ENCODE measurements around the gene VSIG2. TPM values are rescaled to one million over a fixed set of nuclear protein-coding genes. Genes with fewer than 3 reads are reported as not detected.

VSIG2 gene
- total RNA-seq, 1 donor: not detected

DNA sequence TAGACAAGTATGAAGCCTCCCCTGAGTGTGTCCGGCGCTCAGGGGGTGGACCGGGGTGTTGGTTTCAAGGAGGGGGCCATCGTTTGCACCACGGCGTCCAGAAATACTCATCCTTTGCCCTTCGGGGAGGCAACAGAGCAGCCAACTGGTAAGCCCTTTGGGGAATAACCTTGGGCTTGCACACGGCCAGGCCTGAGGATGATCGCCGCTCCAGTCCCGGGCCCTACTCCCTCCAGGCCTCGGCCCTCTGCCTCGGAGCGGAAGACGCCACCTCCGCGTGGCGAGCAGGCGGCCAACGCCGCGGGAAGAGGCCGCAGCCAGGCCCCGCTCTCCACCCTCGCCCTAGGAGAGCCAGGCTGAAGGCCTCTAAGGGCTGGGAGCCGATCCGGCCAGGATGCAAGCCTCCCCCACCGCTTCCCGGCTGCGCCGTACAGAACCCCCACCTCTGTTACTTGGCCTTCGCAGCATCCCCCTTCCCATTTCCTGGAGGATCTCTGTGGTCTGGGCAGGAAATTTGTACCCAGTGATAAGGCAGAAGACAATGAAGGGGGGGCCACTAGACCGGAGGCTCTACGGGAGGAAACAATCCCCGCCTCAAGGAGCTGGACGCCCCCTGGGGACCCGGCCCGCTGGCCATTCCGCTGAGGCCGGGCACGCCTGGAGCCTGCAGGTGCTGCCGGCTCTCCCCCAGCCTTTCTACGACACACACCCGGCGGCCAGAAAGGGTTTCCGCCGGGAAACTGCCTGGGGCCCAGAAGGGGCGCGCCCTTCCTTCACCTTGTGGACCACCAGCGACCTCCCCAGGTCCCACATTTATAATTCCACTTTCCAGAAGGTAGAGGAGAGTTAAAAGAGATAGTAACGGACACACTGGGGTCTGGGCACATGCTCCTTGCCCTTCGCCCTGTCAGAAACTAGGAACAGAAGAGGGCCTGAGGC lies 7.5 kb upstream of the VSIG2 start:
- TF ChIP-seq CTCF (IDR thresholded peaks at IDR 0.05; ENCODE audit: insufficient read depth, low read length): no peak
- no peak for DNase-seq (ENCODE audit: low read depth)
- no peak overlapping the region for H3K4me3 ChIP-seq (ENCODE audit: low read depth, low read length)

DNA sequence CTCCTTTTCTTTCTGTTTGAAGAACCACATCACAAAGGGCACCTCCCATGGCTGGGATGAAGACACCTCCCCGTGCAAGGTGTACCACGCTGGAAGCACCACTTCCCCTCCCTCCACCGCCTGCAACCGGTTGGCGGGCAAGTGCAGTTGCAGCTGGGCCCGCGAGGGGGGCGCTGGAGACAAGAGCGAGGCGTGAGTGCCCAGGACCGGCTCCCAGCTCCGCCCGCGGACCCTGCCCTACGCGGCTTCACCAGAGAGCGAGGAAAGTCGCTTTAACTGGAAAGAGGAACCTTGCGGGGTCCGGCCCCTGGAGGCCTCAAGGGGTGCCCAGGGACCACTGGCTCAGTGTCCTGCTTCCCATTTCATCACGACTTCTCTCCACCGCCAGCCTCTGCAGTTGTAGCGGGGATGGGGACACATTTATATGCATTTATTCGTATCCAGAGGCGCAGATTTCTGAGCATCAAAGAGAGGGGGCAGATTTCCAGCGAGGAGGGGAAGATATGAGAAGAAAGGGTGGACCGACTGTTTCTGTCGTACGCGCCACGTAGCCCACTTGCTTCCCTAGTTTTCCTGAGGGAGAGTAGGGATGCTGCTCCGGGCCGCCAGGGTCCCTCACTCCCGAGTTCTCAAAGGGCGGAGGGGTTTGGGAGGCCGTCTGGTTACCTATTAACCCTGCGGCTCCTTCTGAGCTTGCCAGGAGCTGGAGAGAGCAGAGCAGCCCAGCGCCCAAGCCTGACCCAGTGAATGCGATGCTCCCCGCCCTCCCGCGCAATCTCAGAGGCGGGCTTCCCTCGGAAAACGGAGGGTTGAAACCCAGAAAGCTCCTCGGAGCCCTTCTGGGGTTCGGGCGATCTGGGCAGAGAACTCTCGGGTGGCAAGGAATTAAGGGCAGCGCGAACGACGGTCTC lies 6.6 kb upstream of the VSIG2 start:
- DNase-seq (ENCODE audit: low read depth): peak; percentile 52
- TF ChIP-seq CTCF (IDR thresholded peaks at IDR 0.05; ENCODE audit: insufficient read depth, low read length): peak; percentile 78
- peak overlapping the region; percentile 56 for H3K4me3 ChIP-seq (ENCODE audit: low read depth, low read length)

- H3K4me3 ChIP-seq (ENCODE audit: low read depth, low read length): no peak overlapping the region
- TF ChIP-seq CTCF (IDR thresholded peaks at IDR 0.05; ENCODE audit: insufficient read depth, low read length): no peak
- no peak for DNase-seq (ENCODE audit: low read depth)
Measured at GRCh38 chr11:124757320-124757719, 5.3 kb upstream of the VSIG2 start.

DNA sequence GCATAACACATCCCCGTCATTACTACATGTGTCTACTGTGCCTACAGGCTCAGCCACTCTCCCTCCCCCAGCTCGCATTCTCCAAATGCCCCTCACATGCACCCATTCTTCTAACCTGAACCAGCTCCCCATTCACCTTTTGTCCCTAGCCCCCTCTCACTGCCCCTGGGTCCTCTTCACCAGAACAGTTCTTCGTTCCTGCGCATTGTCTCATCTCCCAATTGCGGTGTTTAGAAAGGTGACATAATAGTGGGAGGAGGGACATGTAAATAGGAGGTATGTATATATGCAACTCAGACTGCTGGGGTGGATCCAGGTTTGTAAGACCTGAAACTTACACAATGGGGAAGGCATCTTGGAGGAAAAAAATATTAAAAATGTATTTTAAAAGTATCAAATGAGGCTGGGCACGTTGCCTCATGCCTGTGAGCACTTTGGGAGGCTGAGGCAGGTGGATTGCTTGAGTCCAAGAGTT lies 4.7 kb upstream of the VSIG2 start:
- DNase-seq (ENCODE audit: low read depth): no peak
- no peak for TF ChIP-seq CTCF (IDR thresholded peaks at IDR 0.05; ENCODE audit: insufficient read depth, low read length)

GRCh38 chr11:124756033-124756752 lies 4.1 kb upstream of the VSIG2 start:
- no peak overlapping the region for H3K4me3 ChIP-seq (ENCODE audit: low read depth, low read length)
- TF ChIP-seq CTCF (IDR thresholded peaks at IDR 0.05; ENCODE audit: insufficient read depth, low read length): no peak
- DNase-seq (ENCODE audit: low read depth): no peak

More for the DNA sequence above, 4.7 kb upstream of the VSIG2 start:
- H3K4me3 ChIP-seq (ENCODE audit: low read depth, low read length): no peak overlapping the region

GRCh38 chr11:124754710-124755109 lies 2.7 kb upstream of the VSIG2 start:
- DNase-seq (ENCODE audit: low read depth): no peak
- no peak for TF ChIP-seq CTCF (IDR thresholded peaks at IDR 0.05; ENCODE audit: insufficient read depth, low read length)
- no peak overlapping the region for H3K4me3 ChIP-seq (ENCODE audit: low read depth, low read length)

Measured in fibroblast of the aortic adventitia (primary cell).